Measurements from ENCODE around the gene SPTBN4.

The SPTBN4 gene

DNA sequence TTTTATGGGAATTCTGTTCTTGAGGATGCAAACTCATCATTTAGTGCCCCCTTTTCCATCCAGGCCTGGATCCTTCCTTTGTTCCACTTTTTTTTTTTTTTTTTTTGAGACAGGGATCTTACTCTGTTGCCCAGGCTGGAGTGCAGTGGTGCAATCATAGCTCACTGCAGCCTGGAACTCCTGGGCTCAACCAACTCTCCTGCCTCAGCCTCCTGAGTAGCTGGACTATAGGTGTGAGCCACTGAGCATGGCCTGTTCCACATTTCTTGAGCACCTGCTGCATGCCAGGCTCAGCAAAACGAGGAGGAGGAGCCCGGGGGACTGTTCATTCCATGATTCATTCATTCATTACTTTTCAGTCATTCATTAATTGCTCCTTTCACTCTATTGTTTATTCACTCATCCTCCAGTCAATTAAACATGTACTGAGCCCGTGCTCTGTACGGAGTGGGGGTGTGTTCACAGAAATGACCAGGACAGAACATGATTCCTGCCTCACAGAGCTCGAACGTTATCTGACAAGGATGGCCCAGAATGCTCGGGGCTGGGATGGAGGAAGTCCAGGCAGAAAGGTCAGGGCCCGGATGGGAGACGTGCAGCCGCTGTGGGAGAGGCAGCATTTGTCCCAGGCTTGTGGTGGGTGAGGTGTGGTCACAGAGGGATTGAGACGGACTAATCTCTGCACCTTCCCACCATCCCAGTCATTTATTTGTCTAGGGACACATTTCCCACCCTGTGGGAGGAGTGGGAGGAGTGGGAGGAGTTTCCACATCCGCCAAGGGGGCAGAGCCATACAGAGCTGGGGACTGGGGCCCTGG, 58.6 kb downstream of the SPTBN4 start:
- no peak overlapping the region for H3K4me2 ChIP-seq (ENCODE audit: low read depth, low read length)
- TF ChIP-seq, protein P1, sequence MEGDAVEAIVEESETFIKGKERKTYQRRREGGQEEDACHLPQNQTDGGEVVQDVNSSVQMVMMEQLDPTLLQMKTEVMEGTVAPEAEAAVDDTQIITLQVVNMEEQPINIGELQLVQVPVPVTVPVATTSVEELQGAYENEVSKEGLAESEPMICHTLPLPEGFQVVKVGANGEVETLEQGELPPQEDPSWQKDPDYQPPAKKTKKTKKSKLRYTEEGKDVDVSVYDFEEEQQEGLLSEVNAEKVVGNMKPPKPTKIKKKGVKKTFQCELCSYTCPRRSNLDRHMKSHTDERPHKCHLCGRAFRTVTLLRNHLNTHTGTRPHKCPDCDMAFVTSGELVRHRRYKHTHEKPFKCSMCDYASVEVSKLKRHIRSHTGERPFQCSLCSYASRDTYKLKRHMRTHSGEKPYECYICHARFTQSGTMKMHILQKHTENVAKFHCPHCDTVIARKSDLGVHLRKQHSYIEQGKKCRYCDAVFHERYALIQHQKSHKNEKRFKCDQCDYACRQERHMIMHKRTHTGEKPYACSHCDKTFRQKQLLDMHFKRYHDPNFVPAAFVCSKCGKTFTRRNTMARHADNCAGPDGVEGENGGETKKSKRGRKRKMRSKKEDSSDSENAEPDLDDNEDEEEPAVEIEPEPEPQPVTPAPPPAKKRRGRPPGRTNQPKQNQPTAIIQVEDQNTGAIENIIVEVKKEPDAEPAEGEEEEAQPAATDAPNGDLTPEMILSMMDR (IDR thresholded peaks at IDR 0.05; ENCODE audit: low read length), result no peak
- TF ChIP-seq EZH2phosphoT487 (IDR thresholded peaks at IDR 0.05; ENCODE audit: low read length), result no peak
- no peak for TF ChIP-seq EZH2 (optimal IDR thresholded peaks at IDR 0.05; ENCODE audit: low read depth, low read length)
- H3K79me2 ChIP-seq (ENCODE audit: low read length), result no peaks in the 10 kb centered on the region
- no peaks in the 10 kb centered on the region for H3K9me3 ChIP-seq (replicated peaks; ENCODE audit: insufficient read depth, low read length)
- H3K4me3 ChIP-seq (ENCODE audit: low read length), result no peak overlapping the region
- no peak for DNase-seq
- no peaks in the 10 kb centered on the region for H3F3A ChIP-seq (ENCODE audit: insufficient read depth, low read length)
- no peak overlapping the region for H2AFZ ChIP-seq (ENCODE audit: low read length)
- peaks cover 10% of the 10 kb centered on the region for H3K27me3 ChIP-seq (replicated peaks; ENCODE audit: insufficient read depth, low read length)
- no peaks in the 10 kb centered on the region for H4K20me1 ChIP-seq (ENCODE audit: insufficient read depth, low read length)
- no peak overlapping the region for H3K9ac ChIP-seq (ENCODE audit: low read length)
- H3K4me1 ChIP-seq (ENCODE audit: low read length), result peaks cover 13% of the 10 kb centered on the region; the same call in 1 of the 2 replicates
- no peaks in the 10 kb centered on the region for H3K9me2 ChIP-seq (replicated peaks; ENCODE audit: insufficient read depth, low read length)
- no peak overlapping the region for H3K27ac ChIP-seq (ENCODE audit: low read length)
- H3K36me3 ChIP-seq (replicated peaks; ENCODE audit: insufficient read depth, low read length), result no peaks in the 10 kb centered on the region

DNA sequence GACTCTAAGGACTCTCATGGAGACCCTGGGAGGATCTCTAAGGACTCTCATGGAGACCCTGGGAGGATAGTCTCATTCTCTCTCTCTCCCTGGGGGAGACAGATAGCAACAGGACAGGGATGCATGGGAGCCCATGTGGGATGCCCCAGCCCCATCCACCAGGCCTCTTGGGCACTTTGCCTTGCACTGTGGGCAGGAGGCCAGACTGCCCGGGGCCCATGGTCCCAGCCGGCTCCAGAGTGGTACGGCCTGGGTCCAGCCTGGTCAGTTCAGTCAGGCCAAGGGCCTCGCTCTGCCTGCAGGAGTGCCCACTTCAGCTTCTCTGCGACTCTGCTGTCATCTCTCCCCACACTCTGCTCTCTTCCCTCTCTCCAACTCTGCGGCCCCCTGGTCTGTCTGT, 61.3 kb downstream of the SPTBN4 start:
- Histone ChIP-seq H3K27me3 (replicated peaks; ENCODE audit: insufficient read depth, low read length) (peaks cover 13% of the 10 kb centered on the region; the same call in 1 of the 2 replicates), H3K36me3 (replicated peaks; ENCODE audit: insufficient read depth, low read length) (no peaks in the 10 kb centered on the region), H3K9me2 (replicated peaks; ENCODE audit: insufficient read depth, low read length) (no peaks in the 10 kb centered on the region), H3K4me2 (ENCODE audit: low read depth, low read length) (no peak overlapping the region), H4K20me1 (ENCODE audit: insufficient read depth, low read length) (no peaks in the 10 kb centered on the region), H3F3A (ENCODE audit: insufficient read depth, low read length) (no peaks in the 10 kb centered on the region), H3K27ac (ENCODE audit: low read length) (no peak overlapping the region), H2AFZ (ENCODE audit: low read length) (no peak overlapping the region), H3K4me1 (ENCODE audit: low read length) (peaks cover 13% of the 10 kb centered on the region; the same call in 1 of the 2 replicates), H3K9ac (ENCODE audit: low read length) (no peak overlapping the region), H3K4me3 (ENCODE audit: low read length) (no peak overlapping the region), H3K9me3 (replicated peaks; ENCODE audit: insufficient read depth, low read length) (no peaks in the 10 kb centered on the region), H3K79me2 (ENCODE audit: low read length) (no peaks in the 10 kb centered on the region)
- TF ChIP-seq EZH2 (optimal IDR thresholded peaks at IDR 0.05; ENCODE audit: low read depth, low read length) (no peak), EZH2phosphoT487 (IDR thresholded peaks at IDR 0.05; ENCODE audit: low read length) (no peak)
- TF ChIP-seq, protein P1 (IDR thresholded peaks at IDR 0.05; ENCODE audit: low read length), result no peak
- no peak for DNase-seq

DNA sequence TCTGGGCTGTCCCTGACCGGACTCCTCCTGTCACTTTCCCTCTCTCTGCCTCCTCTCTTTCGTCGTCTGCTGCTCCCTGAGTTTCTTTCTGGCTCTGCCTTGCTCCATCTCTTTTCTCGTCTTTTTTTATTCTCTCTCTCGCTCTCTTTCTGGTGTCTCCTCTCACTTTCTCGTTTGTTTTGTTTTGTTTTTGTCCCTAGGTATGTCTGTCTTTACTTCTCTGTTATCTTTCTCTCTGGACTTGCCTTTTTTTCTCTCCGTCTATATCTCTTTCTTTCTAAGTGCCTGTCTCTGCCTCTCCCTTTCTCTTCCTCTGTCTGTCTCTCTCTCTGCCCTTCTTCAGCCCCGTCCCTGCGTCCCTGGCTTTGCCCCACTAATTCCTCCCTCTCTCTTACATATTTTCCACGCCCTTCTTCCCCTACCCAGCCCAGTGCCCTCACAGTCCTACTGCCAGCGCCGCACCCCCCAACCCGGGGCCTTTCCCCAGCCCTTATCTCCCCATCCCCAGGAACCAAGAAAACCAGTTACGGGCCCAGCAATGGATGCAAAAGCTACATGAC, 61.8 kb downstream of the SPTBN4 start:
- Histone ChIP-seq H3K79me2 (ENCODE audit: low read length) (no peaks in the 10 kb centered on the region), H3K9me3 (replicated peaks; ENCODE audit: insufficient read depth, low read length) (no peaks in the 10 kb centered on the region), H3K4me2 (ENCODE audit: low read depth, low read length) (peak overlapping the region; percentile 94; the same call in 1 of the 2 replicates), H3K4me1 (ENCODE audit: low read length) (peaks cover 11% of the 10 kb centered on the region; the same call in 1 of the 2 replicates), H4K20me1 (ENCODE audit: insufficient read depth, low read length) (no peaks in the 10 kb centered on the region), H2AFZ (ENCODE audit: low read length) (peak overlapping the region; percentile 91), H3K36me3 (replicated peaks; ENCODE audit: insufficient read depth, low read length) (no peaks in the 10 kb centered on the region), H3K9me2 (replicated peaks; ENCODE audit: insufficient read depth, low read length) (no peaks in the 10 kb centered on the region), H3K27me3 (replicated peaks; ENCODE audit: insufficient read depth, low read length) (peaks cover 13% of the 10 kb centered on the region; the same call in 1 of the 2 replicates), H3K4me3 (ENCODE audit: low read length) (no peak overlapping the region), H3K27ac (ENCODE audit: low read length) (no peak overlapping the region), H3F3A (ENCODE audit: insufficient read depth, low read length) (no peaks in the 10 kb centered on the region), H3K9ac (ENCODE audit: low read length) (no peak overlapping the region)
- DNase-seq, result no peak
- TF ChIP-seq, protein P1 (IDR thresholded peaks at IDR 0.05; ENCODE audit: low read length), result no peak
- no peak for TF ChIP-seq EZH2 (optimal IDR thresholded peaks at IDR 0.05; ENCODE audit: low read depth, low read length)

Data from MM.1S (cell line).